Measurements from ENCODE around the gene SMG5. TPM values are rescaled to one million over a fixed set of nuclear protein-coding genes. Genes with fewer than 3 reads are reported as not detected.

SMG5 gene
- total RNA-seq, 1 experiment from 2014 or later = 140 TPM

DNA sequence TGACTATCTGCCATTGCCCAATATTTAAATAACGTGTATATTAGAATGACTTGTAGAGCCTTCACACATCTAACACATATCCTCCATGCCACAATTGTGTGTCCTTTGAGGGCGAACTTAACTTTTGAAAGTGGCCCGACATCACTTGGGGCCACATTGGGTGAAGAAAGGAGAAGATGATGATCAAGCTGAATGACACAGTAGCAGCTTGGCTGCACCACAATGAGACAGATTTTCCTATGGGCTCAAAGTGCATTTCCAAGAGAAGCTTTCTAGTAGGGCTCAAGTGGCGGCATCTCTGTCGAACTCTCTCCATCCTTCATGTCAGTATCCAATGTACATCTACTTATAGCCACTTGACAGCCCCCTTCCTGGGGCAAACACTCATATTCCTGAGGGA is 44.4 kb downstream of the SMG5 start:
- Mint-ChIP-seq H3K27me3 (ENCODE audit: insufficient read depth, unreplicated experiment) (no peaks in the 10 kb centered on the region), H3K4me1 (ENCODE audit: insufficient read depth, unreplicated experiment) (peaks cover 27% of the 10 kb centered on the region), H3K36me3 (ENCODE audit: insufficient read depth, unreplicated experiment) (peaks cover 68% of the 10 kb centered on the region), H3K4me3 (ENCODE audit: unreplicated experiment) (no peak overlapping the region), H3K27ac (ENCODE audit: low read depth, unreplicated experiment) (no peak overlapping the region), H3K9me3 (ENCODE audit: unreplicated experiment) (no peaks in the 10 kb centered on the region)
- no peak for DNase-seq (ENCODE audit: unreplicated experiment)
- intact Hi-C loops (cut with micrococcal nuclease) = no loop called here
- TF ChIP-seq, protein P1, sequence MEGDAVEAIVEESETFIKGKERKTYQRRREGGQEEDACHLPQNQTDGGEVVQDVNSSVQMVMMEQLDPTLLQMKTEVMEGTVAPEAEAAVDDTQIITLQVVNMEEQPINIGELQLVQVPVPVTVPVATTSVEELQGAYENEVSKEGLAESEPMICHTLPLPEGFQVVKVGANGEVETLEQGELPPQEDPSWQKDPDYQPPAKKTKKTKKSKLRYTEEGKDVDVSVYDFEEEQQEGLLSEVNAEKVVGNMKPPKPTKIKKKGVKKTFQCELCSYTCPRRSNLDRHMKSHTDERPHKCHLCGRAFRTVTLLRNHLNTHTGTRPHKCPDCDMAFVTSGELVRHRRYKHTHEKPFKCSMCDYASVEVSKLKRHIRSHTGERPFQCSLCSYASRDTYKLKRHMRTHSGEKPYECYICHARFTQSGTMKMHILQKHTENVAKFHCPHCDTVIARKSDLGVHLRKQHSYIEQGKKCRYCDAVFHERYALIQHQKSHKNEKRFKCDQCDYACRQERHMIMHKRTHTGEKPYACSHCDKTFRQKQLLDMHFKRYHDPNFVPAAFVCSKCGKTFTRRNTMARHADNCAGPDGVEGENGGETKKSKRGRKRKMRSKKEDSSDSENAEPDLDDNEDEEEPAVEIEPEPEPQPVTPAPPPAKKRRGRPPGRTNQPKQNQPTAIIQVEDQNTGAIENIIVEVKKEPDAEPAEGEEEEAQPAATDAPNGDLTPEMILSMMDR (IDR thresholded peaks at IDR 0.05; ENCODE audit: unreplicated experiment) = no peak
- ChIA-PET POLR2A (interaction anchor here (0.6 to 2.1 kb wide), 9 partner anchors 9 to 174 kb away, joined by 3 to 7 read pairs (median 3); partner anchors contain the start of genes PAQR6, PMF1 and SMG5), CTCF (interaction anchor here (0.6 to 22.6 kb wide), 6 partner anchors 11 to 246 kb away, joined by 3 to 524 read pairs (median 6); partner anchors contain the start of gene PMF1)
- no TSS peak for BruUV-seq (replicated peaks)

DNA sequence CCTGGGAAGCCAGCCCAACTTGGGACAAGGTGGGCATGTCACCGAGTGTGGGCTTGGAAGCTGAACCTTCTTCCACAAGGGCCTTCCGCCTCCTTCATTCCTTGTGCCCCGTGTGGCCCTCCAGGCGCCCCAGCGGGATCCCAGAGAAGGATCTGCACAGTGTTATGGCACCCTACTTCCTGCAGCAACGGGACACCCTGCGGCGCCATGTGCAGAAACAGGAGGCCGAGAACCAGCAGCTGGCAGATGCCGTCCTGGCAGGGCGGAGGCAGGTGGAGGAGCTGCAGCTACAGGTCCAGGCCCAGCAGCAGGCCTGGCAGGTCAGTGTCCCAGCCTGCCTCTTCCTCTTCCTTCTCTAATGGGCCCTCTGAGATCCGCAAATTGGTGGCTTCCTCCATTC is 46.5 kb downstream of the SMG5 start:
- peaks cover 65% of the 10 kb centered on the region for H3K36me3 Mint-ChIP-seq (ENCODE audit: insufficient read depth, unreplicated experiment)
- no TSS peak for BruUV-seq (replicated peaks)
- no peak overlapping the region for H3K4me3 Mint-ChIP-seq (ENCODE audit: unreplicated experiment)
- DNase-seq (ENCODE audit: unreplicated experiment) = no peak
- ChIA-PET CTCF (interaction anchor here (0.6 to 22.6 kb wide), 4 partner anchors 11 to 384 kb away, joined by 3 to 524 read pairs (median 12); no protein-coding TSS in a partner anchor), POLR2A (interaction anchor here (0.6 kb wide), 1 partner anchor 10 kb away, joined by 3 read pairs; no protein-coding TSS in a partner anchor)
- TF ChIP-seq, protein P1 (IDR thresholded peaks at IDR 0.05; ENCODE audit: unreplicated experiment) = no peak
- intact Hi-C loops (cut with micrococcal nuclease) = no loop called here
- peaks cover 15% of the 10 kb centered on the region for H3K4me1 Mint-ChIP-seq (ENCODE audit: insufficient read depth, unreplicated experiment)
- no peak overlapping the region for H3K27ac Mint-ChIP-seq (ENCODE audit: low read depth, unreplicated experiment)
- H3K9me3 Mint-ChIP-seq (ENCODE audit: unreplicated experiment) = no peaks in the 10 kb centered on the region
- no peaks in the 10 kb centered on the region for H3K27me3 Mint-ChIP-seq (ENCODE audit: insufficient read depth, unreplicated experiment)

DNA sequence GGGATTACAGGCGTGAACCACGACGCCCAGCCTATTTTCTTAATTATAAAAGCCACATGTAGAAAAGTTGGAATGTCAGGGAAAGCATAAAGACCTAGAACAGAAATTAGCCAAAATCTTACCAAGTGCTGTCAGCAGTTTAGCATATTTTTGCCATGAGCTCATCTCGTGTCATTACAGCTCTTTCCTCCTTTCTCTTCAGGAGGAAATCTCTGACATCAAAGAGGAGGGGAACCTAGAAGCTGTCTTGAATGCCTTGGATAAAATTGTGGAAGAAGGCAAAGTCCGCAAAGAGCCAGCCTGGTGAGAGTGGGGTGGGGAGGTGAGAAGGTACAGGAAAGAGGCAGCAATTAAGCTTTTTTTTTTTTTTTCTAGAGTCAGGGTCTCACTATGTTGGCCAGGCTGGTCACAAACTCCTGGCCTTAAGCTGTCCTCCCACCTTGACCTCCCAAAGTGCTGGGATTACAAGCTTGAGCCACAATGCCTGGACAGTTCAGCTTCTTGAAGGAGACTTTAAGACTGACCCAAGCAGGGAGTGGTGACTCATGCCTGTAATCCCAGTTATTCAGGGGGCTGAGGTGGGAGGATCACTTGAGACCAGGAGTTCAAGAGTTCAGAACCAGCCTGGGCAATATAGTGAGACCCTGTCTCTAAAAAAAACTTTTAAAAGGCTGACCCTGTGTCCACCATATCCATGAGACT is 49.0 kb downstream of the SMG5 start:
- H3K4me3 Mint-ChIP-seq (ENCODE audit: unreplicated experiment) = no peak overlapping the region
- BruUV-seq (replicated peaks) = no TSS peak
- peaks cover 7% of the 10 kb centered on the region for H3K4me1 Mint-ChIP-seq (ENCODE audit: insufficient read depth, unreplicated experiment)
- intact Hi-C loops (cut with micrococcal nuclease) = no loop called here
- H3K27ac Mint-ChIP-seq (ENCODE audit: low read depth, unreplicated experiment) = peak overlapping the region; percentile 51
- CTCF ChIA-PET = interaction anchor here (0.6 to 22.6 kb wide), 7 partner anchors 8 to 278 kb away, joined by 3 to 524 read pairs (median 6); no protein-coding TSS in a partner anchor
- peaks cover 65% of the 10 kb centered on the region for H3K36me3 Mint-ChIP-seq (ENCODE audit: insufficient read depth, unreplicated experiment)
- no peaks in the 10 kb centered on the region for H3K9me3 Mint-ChIP-seq (ENCODE audit: unreplicated experiment)
- POLR2A ChIA-PET = interaction anchor here (0.7 to 2.0 kb wide), 7 partner anchors 9 to 83 kb away, joined by 3 to 14 read pairs (median 3); partner anchors contain the start of genes BGLAP, PMF1, SMG5 and TMEM79
- no peak for DNase-seq (ENCODE audit: unreplicated experiment)
- no peaks in the 10 kb centered on the region for H3K27me3 Mint-ChIP-seq (ENCODE audit: insufficient read depth, unreplicated experiment)
- TF ChIP-seq, protein P1 (IDR thresholded peaks at IDR 0.05; ENCODE audit: unreplicated experiment) = no peak

DNA sequence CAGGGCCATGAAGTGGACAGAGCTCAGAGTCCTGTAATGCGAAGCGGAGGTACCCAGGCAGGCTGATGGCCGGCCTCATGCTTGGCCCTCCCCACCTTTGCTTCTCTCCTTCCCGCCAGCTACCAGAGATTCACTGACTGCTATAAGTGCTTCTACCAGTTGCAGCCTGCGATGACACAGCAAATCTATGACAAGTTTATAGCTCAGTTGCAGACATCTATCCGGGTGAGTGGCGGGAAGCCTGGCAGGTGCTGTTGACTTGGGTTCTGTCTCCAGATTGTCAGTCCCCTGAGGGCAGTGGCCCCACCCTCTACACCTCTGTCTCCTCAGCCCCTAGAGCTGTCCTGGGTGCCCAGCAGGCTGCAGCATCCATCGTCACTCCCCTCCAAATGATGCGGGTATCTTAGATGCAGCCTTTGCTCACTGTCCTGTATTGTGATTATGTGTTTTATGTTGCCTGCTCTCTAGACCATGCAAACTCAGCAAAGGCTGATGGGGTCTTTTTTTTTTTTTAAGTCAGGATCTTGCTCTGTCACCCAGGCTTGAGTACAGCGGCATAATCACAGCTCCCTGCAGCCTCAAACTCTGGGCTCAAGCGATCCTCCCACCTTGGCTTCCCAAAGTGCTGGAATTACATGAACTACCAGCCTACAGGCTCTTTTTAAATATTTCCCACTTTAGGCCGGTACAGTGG is 50.3 kb downstream of the SMG5 start:
- Mint-ChIP-seq H3K4me1 (ENCODE audit: insufficient read depth, unreplicated experiment) (peaks cover 7% of the 10 kb centered on the region), H3K4me3 (ENCODE audit: unreplicated experiment) (no peak overlapping the region), H3K27me3 (ENCODE audit: insufficient read depth, unreplicated experiment) (no peaks in the 10 kb centered on the region), H3K36me3 (ENCODE audit: insufficient read depth, unreplicated experiment) (peaks cover 68% of the 10 kb centered on the region), H3K9me3 (ENCODE audit: unreplicated experiment) (no peaks in the 10 kb centered on the region), H3K27ac (ENCODE audit: low read depth, unreplicated experiment) (no peak overlapping the region)
- POLR2A ChIA-PET = interaction anchor here (1.5 to 2.0 kb wide), 2 partner anchors 10 to 20 kb away, joined by 6 to 14 read pairs; partner anchors contain the start of genes BGLAP and PMF1
- no peak for DNase-seq (ENCODE audit: unreplicated experiment)
- BruUV-seq (replicated peaks) = no TSS peak
- TF ChIP-seq, protein P1 (IDR thresholded peaks at IDR 0.05; ENCODE audit: unreplicated experiment) = no peak
- CTCF ChIA-PET = interaction anchor here (0.6 to 22.6 kb wide), 9 partner anchors 19 to 248 kb away, joined by 3 to 524 read pairs (median 4); no protein-coding TSS in a partner anchor
- intact Hi-C loops (cut with micrococcal nuclease) = no loop called here

All from MCF 10A (cell line).